Measurements from ENCODE around the gene POLL.

GRCh38 chr10:101575091-101575490 lies 13.0 kb downstream of the POLL start:
- no peak for TF ChIP-seq EP300 (IDR thresholded peaks at IDR 0.05)
- TF ChIP-seq CTCF (IDR thresholded peaks at IDR 0.05), result no peak
